Pancreas (tissue), 10 donors: ENCODE results near the gene ZNF446. TPM values are rescaled to one million over a fixed set of nuclear protein-coding genes. Genes with fewer than 3 reads are reported as not detected.

Source experiments
- ATAC-seq, 4 donors: fragments of 200-7000 bp; cut with Tn5 transposase; one replicate each; pipeline versions ENCODE4 v1.8.0 to v1.9.1; 2020; ENCODE audit warnings: mild to moderate bottlenecking in 4 of 4, moderate library complexity in 4 of 4
- DNase-seq, 6 donors: peaks; one replicate each; pipeline ENCODE4 v3.0.0-alpha.2; 2020
- FAIRE-seq: peaks from 2 replicates; lab custom pipeline; 2012; peaks lifted over from hg19 to GRCh38; lab: Jason Lieb, UNC
- H3K27ac ChIP-seq, 4 donors: fragments of 200-600 bp; sonication (generic); 1 replicate in 3 of 4; 2 replicates in 1 of 4; pipeline versions ENCODE4 v1.5.0 to v1.8.0; 2020
- H3K27me3 ChIP-seq, 4 donors: fragments of 200-600 bp; one replicate each; pipeline ENCODE4 v1.8.0; 2021
- H3K36me3 ChIP-seq, 3 donors: fragments of 200-600 bp; sonication (generic) in 1 of 3; one replicate each; pipeline versions ENCODE4 v1.5.0 to v1.8.0; 2020 to 2021
- H3K4me1 ChIP-seq, 3 donors: fragments of 200-600 bp; one replicate each; pipeline ENCODE4 v1.8.0; 2021
- H3K4me3 ChIP-seq, 4 donors: fragments of 200-600 bp; sonication (generic) in 2 of 4; one replicate each; pipeline versions ENCODE4 v1.5.0 to v1.8.0; 2020 to 2021
- H3K9me3 ChIP-seq, 4 donors: fragments of 200-600 bp; one replicate each; pipeline ENCODE4 v1.8.0; 2021
- CTCF ChIP-seq, 4 donors: fragments of 200-600 bp; sonication (generic) in 3 of 4; IDR thresholded peaks; one replicate each; pipeline versions ENCODE4 v1.5.0 to v1.8.0; 2021; ENCODE audit warnings: antibody characterized with exemption in 4 of 4
- WGBS, 2 donors: extraction: QIAGEN DNeasy Blood & Tissue Kit; methylation state at CpG; one replicate each; pipeline ENCODE4 v1.1.7; 2013; 5-methylcytosine and 5-hydroxymethylcytosine counted together
- intact Hi-C, 3 donors: fragments of 100-400 bp; cut with DNase I; formaldehyde crosslinking; loops; one replicate each; pipeline versions ENCODE4 v1.11.1 to v1.14.2; 2022
- polyA plus RNA-seq, 2 donors: library from polyadenylated mRNA; stranded (reverse); fragments of 200-250 nt; gene quantifications; one replicate each; pipeline ENCODE4 v1.2.3, GENCODE V29; 2013
- total RNA-seq, 6 donors: library from RNA; stranded (reverse); fragmentation: NEBNext Ultra II Directional in 4 of 6; extraction: Animal tissue kit (Norgen Biotek cat#: 25700) in 4 of 6; gene quantifications; one replicate each; pipeline versions ENCODE4 v1.2.1 to v1.2.4, GENCODE V29; 2021 to 2023
- donor health status: healthy with polysubstance abuse.
- donor health status: DM: no; HTN: no; CAD: no; lungs with moderate emphysema.
- donor health status: DM: no; HTN: no; CAD: no.
- donor health status: control.
- donor health status: control.
- donor health status: Bipolar disorder and iron deficiency.
- donor health status: DM: yes; HTN: yes; CAD: no.
- donor health status: DM: no; HTN: no; CAD: no.
- donor health status: DM: no; HTN: no; CAD: no.
- donor health status: DM: yes; HTN: yes; CAD: no.

The ZNF446 gene
- total and polyA plus RNA-seq, 8 donors, result 4.4 to 23.6 (median 5.9) TPM

- peak within 1 kb of the TSS; percentile 69 to 99 (median 85) for H3K4me3 ChIP-seq
- H3K27ac ChIP-seq, result peak within 1 kb of the TSS; percentile 24 to 79 (median 56)
- TF ChIP-seq CTCF (IDR thresholded peaks at IDR 0.05), result no peak
- intact Hi-C loops, result no loop called here
- no peaks in the 10 kb centered on the region for H3K27me3 ChIP-seq
- peak; percentile 98 to 99 (median 99) for ATAC-seq
- peak; percentile 94 to 99 (median 97) for DNase-seq
- no peak for FAIRE-seq
- H3K36me3 ChIP-seq, result no peaks in the 10 kb centered on the region
- H3K4me1 ChIP-seq, result peaks cover 0 to 3% (median 0%) of the 10 kb centered on the region in 3 donors
- 0% methylated on average over 66 to 79 of the region's 79 CpGs for WGBS, 2 donors
- no peaks in the 10 kb centered on the region for H3K9me3 ChIP-seq
Measured at GRCh38 chr19:58451358-58452101, 24.6 kb upstream of the ZNF446 start, which contains the start of gene ZNF324B. Gene ZNF324B, plus strand, starts transcription at chr19:58451622. Its CDS starts 2,080 bp downstream, at chr19:58453702.

- Histone ChIP-seq H3K27me3 (no peaks in the 10 kb centered on the region), H3K27ac (no peak overlapping the region), H3K4me3 (no peak overlapping the region), H3K36me3 (no peaks in the 10 kb centered on the region), H3K9me3 (no peaks in the 10 kb centered on the region), H3K4me1 (peaks cover 0 to 3% (median 0%) of the 10 kb centered on the region in 3 donors)
- FAIRE-seq, result no peak
- WGBS, 2 donors, result 93 to 94% methylated on average over 6 of the region's 6 CpGs
- intact Hi-C loops, result no loop called here
- no peak for DNase-seq
- no peak for ATAC-seq
- no peak for TF ChIP-seq CTCF (IDR thresholded peaks at IDR 0.05)
Measured at GRCh38 chr19:58453743-58454142, 22.4 kb upstream of the ZNF446 start.

GRCh38 chr19:58455306-58455705 is 20.8 kb upstream of the ZNF446 start:
- WGBS, 2 donors, result 95% methylated on average over 17 to 21 of the region's 21 CpGs
- Histone ChIP-seq H3K27ac (no peak overlapping the region), H3K36me3 (no peaks in the 10 kb centered on the region), H3K9me3 (no peaks in the 10 kb centered on the region), H3K27me3 (no peaks in the 10 kb centered on the region), H3K4me3 (no peak overlapping the region), H3K4me1 (peaks cover 0 to 3% (median 0%) of the 10 kb centered on the region in 3 donors)
- TF ChIP-seq CTCF (IDR thresholded peaks at IDR 0.05), result no peak
- intact Hi-C loops, result no loop called here
- DNase-seq (no peak), FAIRE-seq (no peak), ATAC-seq (no peak)

GRCh38 chr19:58456111-58456510 is 20.0 kb upstream of the ZNF446 start:
- H3K27ac ChIP-seq, result no peak overlapping the region
- no peak for ATAC-seq
- 95 to 100% methylated on average over 35 of the region's 35 CpGs for WGBS, 2 donors
- no peaks in the 10 kb centered on the region for H3K9me3 ChIP-seq
- H3K4me1 ChIP-seq, result no peaks in the 10 kb centered on the region
- no peaks in the 10 kb centered on the region for H3K27me3 ChIP-seq
- intact Hi-C loops, result no loop called here
- FAIRE-seq, result no peak
- no peak for DNase-seq
- TF ChIP-seq CTCF (IDR thresholded peaks at IDR 0.05), result no peak
- no peaks in the 10 kb centered on the region for H3K36me3 ChIP-seq
- no peak overlapping the region for H3K4me3 ChIP-seq

GRCh38 chr19:58460039-58460438 is 16.1 kb upstream of the ZNF446 start:
- no peak for ATAC-seq
- intact Hi-C loops, result no loop called here
- Histone ChIP-seq H3K4me3 (no peak overlapping the region), H3K36me3 (no peaks in the 10 kb centered on the region), H3K27me3 (no peaks in the 10 kb centered on the region), H3K9me3 (no peaks in the 10 kb centered on the region), H3K4me1 (no peaks in the 10 kb centered on the region), H3K27ac (no peak overlapping the region)
- no peak for DNase-seq
- FAIRE-seq, result no peak
- no peak for TF ChIP-seq CTCF (IDR thresholded peaks at IDR 0.05)
- 83 to 100% methylated on average over 2 of the region's 2 CpGs for WGBS, 2 donors
